Erythroblast (primary cell): ENCODE data around the gene EPB41L2.

Experiments
- GATA1 ChIP-seq: IDR thresholded peaks from 2 replicates; pipeline ENCODE4 v1.6.1; 2011; ENCODE audit warnings: low read depth, mild to moderate bottlenecking, control low read depth, low read length, moderate library complexity
- POLR2A ChIP-seq: IDR thresholded peaks from 2 replicates; pipeline ENCODE4 v1.6.1; 2011; ENCODE audit warnings: mild to moderate bottlenecking, low read length

DNA sequence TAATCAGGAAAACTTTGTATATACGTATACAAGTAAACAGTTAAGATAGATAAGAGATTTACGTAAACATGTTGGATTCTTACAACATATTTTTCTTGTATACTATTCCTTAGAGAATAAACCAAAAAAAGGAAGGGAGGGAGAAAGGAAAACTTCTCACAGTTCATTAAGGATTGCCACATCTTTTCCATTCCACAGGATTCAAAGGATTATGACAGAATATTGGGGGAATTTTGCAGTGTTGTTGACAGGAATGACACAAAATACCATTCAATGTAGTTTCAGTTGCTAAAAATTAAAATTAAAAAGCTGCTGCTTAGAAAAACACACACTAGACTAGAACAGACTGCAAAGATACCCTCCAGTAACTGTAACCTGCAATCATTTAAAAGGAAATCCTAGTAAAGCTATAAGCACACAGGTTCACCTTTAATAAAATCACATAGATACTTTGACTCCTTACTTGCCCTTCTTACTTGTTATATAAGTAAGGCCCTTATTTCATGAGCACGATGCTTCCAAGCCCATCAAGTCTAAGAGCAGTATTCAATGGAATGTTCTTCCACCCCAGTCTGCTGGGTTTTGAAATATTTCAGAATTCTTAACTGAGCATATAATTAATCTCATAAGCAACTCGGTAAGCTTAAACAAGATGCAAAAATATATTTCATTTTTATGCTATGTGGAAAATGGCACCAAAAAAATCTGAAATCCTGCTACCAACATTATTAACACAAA, 128.0 kb downstream of the EPB41L2 start:
- TF ChIP-seq POLR2A: no peak
- no peak for TF ChIP-seq GATA1
